Breast epithelium (tissue), 4 donors: ENCODE measurements around the gene MBD3. TPM values are rescaled to one million over a fixed set of nuclear protein-coding genes. Genes with fewer than 3 reads are reported as not detected.

Experiments used
- DNase-seq, 2 donors: peaks; one replicate each; pipeline ENCODE4 v3.0.0-alpha.2; 2019; ENCODE audit warnings: low spot score in 2 of 2
- H3K27ac ChIP-seq, 2 donors: fragments of 200-600 bp; sonication (generic) in 1 of 2; one replicate each; pipeline ENCODE4 v1.5.1; 2016 to 2019; ENCODE audit warnings: mild to moderate bottlenecking in 1 of 2
- H3K27me3 ChIP-seq, 2 donors: fragments of 200-600 bp; sonication (generic) in 1 of 2; one replicate each; pipeline versions ENCODE4 v1.5.1 to v1.6.0; 2017 to 2019; ENCODE audit warnings: control low read depth in 1 of 2, mild to moderate bottlenecking in 1 of 2
- H3K36me3 ChIP-seq: fragments of 200-600 bp; one replicate; pipeline ENCODE4 v1.5.1; 2019
- H3K4me1 ChIP-seq, 2 donors: fragments of 200-600 bp; sonication (generic); one replicate each; pipeline ENCODE4 v1.5.1; 2016 to 2019; ENCODE audit warnings: control low read depth in 1 of 2
- H3K4me3 ChIP-seq, 3 donors: fragments of 200-600 bp; sonication (generic); 1 replicate in 2 of 3; 2 replicates in 1 of 3; pipeline ENCODE4 v1.5.1; 2016 to 2019; ENCODE audit warnings: mild to moderate bottlenecking in 3 of 3, moderate library complexity in 2 of 3
- H3K9me3 ChIP-seq, 2 donors: fragments of 200-600 bp; sonication (generic) in 1 of 2; one replicate each; pipeline ENCODE4 v1.5.1; 2016 to 2019; ENCODE audit warnings: control low read depth in 1 of 2
- CTCF ChIP-seq, 3 donors: fragments of 450-650 bp; IDR thresholded peaks; one replicate each; pipeline ENCODE4 v1.5.1; 2016 to 2017; ENCODE audit warnings: antibody characterized with exemption in 3 of 3, mild to moderate bottlenecking in 3 of 3, moderate library complexity in 3 of 3
- POLR2A ChIP-seq: fragments of 450-650 bp; IDR thresholded peaks from one replicate; pipeline ENCODE4 v1.6.1; 2016; ENCODE audit warnings: antibody characterized with exemption, mild to moderate bottlenecking, moderate library complexity
- POLR2AphosphoS5 ChIP-seq, 3 donors: sonication (generic); formaldehyde crosslinking; IDR thresholded peaks; one replicate each; pipeline ENCODE4 v1.6.1; 2017; ENCODE audit warnings: antibody characterized with exemption in 3 of 3
- intact Hi-C: fragments of 100-400 bp; cut with DNase I; formaldehyde crosslinking; loops from one replicate; pipeline ENCODE4 v1.15.1; 2023; ENCODE audit warnings: low total_unique reads
- total RNA-seq, 3 donors: library from RNA; depleted of rRNA; stranded (reverse); fragments of >200 nt; gene quantifications; one replicate each; pipeline ENCODE4 v1.1.0, GENCODE V29; 2016

The MBD3 gene
- total RNA-seq, 3 donors from 2014 or later, result 51.8 to 71.3 (median 70.8) TPM

- no peak for DNase-seq
- H3K27ac ChIP-seq, result no peak overlapping the region
- H3K4me3 ChIP-seq, result no peak overlapping the region
- TF ChIP-seq CTCF (IDR thresholded peaks at IDR 0.05), result no peak
- TF ChIP-seq POLR2A, result no peak
- TF ChIP-seq POLR2AphosphoS5 (IDR thresholded peaks at IDR 0.05), result no peak
- H3K27me3 ChIP-seq, result no peaks in the 10 kb centered on the region
- intact Hi-C loops, result no loop called here
- no peaks in the 10 kb centered on the region for H3K9me3 ChIP-seq
- H3K36me3 ChIP-seq, result no peaks in the 10 kb centered on the region
- no peaks in the 10 kb centered on the region for H3K4me1 ChIP-seq
Measured at GRCh38 chr19:1622007-1622406, 29.3 kb upstream of the MBD3 start.

GRCh38 chr19:1621574-1621973, 28.9 kb upstream of the MBD3 start:
- no peak overlapping the region for H3K27ac ChIP-seq
- no peak overlapping the region for H3K4me3 ChIP-seq
- no peak for DNase-seq
- H3K36me3 ChIP-seq, result no peaks in the 10 kb centered on the region
- H3K27me3 ChIP-seq, result no peaks in the 10 kb centered on the region
- TF ChIP-seq CTCF (IDR thresholded peaks at IDR 0.05) (no peak), POLR2AphosphoS5 (IDR thresholded peaks at IDR 0.05) (no peak), POLR2A (no peak)
- H3K4me1 ChIP-seq, result no peaks in the 10 kb centered on the region
- no peaks in the 10 kb centered on the region for H3K9me3 ChIP-seq
- intact Hi-C loops, result no loop called here

GRCh38 chr19:1621021-1621420, 28.4 kb upstream of the MBD3 start:
- no peak for TF ChIP-seq POLR2AphosphoS5 (IDR thresholded peaks at IDR 0.05)
- no peak for TF ChIP-seq POLR2A
- no peak for TF ChIP-seq CTCF (IDR thresholded peaks at IDR 0.05)
- no peaks in the 10 kb centered on the region for H3K27me3 ChIP-seq
- no peaks in the 10 kb centered on the region for H3K36me3 ChIP-seq
- H3K9me3 ChIP-seq, result no peaks in the 10 kb centered on the region
- H3K27ac ChIP-seq, result no peak overlapping the region
- no peaks in the 10 kb centered on the region for H3K4me1 ChIP-seq
- intact Hi-C loops, result no loop called here
- no peak for DNase-seq
- H3K4me3 ChIP-seq, result no peak overlapping the region

GRCh38 chr19:1620502-1620901, 27.8 kb upstream of the MBD3 start:
- intact Hi-C loops, result no loop called here
- peaks cover under 1% of the 10 kb centered on the region for H3K36me3 ChIP-seq
- no peak for DNase-seq
- no peak overlapping the region for H3K27ac ChIP-seq
- H3K27me3 ChIP-seq, result no peaks in the 10 kb centered on the region
- H3K4me1 ChIP-seq, result no peaks in the 10 kb centered on the region
- TF ChIP-seq POLR2AphosphoS5 (IDR thresholded peaks at IDR 0.05) (no peak), CTCF (IDR thresholded peaks at IDR 0.05) (no peak), POLR2A (no peak)
- no peaks in the 10 kb centered on the region for H3K9me3 ChIP-seq
- H3K4me3 ChIP-seq, result no peak overlapping the region

- TF ChIP-seq CTCF (IDR thresholded peaks at IDR 0.05) (no peak), POLR2A (no peak), POLR2AphosphoS5 (IDR thresholded peaks at IDR 0.05) (no peak)
- DNase-seq, result no peak
- Histone ChIP-seq H3K27ac (no peak overlapping the region), H3K27me3 (no peaks in the 10 kb centered on the region), H3K9me3 (no peaks in the 10 kb centered on the region), H3K36me3 (peaks cover 8% of the 10 kb centered on the region), H3K4me3 (no peak overlapping the region), H3K4me1 (no peaks in the 10 kb centered on the region)
- intact Hi-C loops, result loop anchor here (5.0 kb wide), 1 partner anchor 72 kb away; no protein-coding TSS in a partner anchor
Measured at GRCh38 chr19:1619703-1620102, 27.0 kb upstream of the MBD3 start.
